SK-N-MC (cell line): ENCODE measurements around the gene DLG1.

ENCODE experiments used
- DNase-seq: peaks from one replicate; pipeline ENCODE4 v3.0.0-alpha.2; 2011; ENCODE audit warnings: low read depth, low spot score
- H3K27ac ChIP-seq: fragments of 200-600 bp; sonication (generic); 2 replicates; pipeline ENCODE4 v1.5.1; 2016; ENCODE audit warnings: mixed run types
- H3K36me3 ChIP-seq: fragments of 200-600 bp; sonication (generic); 2 replicates; pipeline ENCODE4 v1.6.1; 2017; ENCODE audit warnings: antibody characterized with exemption, low read length, mixed read lengths; ENCODE audit not compliant: insufficient read depth
- H3K4me3 ChIP-seq: fragments of 200-600 bp; sonication (generic); 2 replicates; pipeline ENCODE4 v1.5.1; 2016
- H3K9ac ChIP-seq: fragments of 200-600 bp; sonication (generic); 2 replicates; pipeline ENCODE4 v1.8.0; 2017; ENCODE audit warnings: mixed run types, mixed read lengths; ENCODE audit not compliant: insufficient read length
- H3K9me3 ChIP-seq: fragments of 200-600 bp; sonication (generic); 2 replicates; pipeline ENCODE4 v1.6.1; 2017; ENCODE audit warnings: low read depth, mild to moderate bottlenecking, antibody characterized with exemption, low read length, moderate library complexity, mixed read lengths
- EZH2 ChIP-seq: fragments of 200-600 bp; sonication (generic); IDR thresholded peaks from one replicate; pipeline ENCODE4 v1.6.1; 2017; ENCODE audit warnings: antibody characterized with exemption
- FOXP2 ChIP-seq: optimal IDR thresholded peaks from 2 replicates; pipeline ENCODE3; 2011; ENCODE audit warnings: mild to moderate bottlenecking, moderate library complexity; ENCODE audit not compliant: insufficient read depth; ENCODE audit errors: extremely low read length, control extremely low read depth
- POLR2AphosphoS5 ChIP-seq: IDR thresholded peaks from 2 replicates; pipeline ENCODE4 v1.6.1; 2012; ENCODE audit warnings: mild to moderate bottlenecking, low read depth, low read length, borderline replicate concordance

DLG1 gene

GRCh38 chr3:197262709-197263108 is 35.7 kb downstream of the DLG1 start:
- H3K9me3 ChIP-seq = no peaks in the 10 kb centered on the region
- DNase-seq = no peak
- TF ChIP-seq FOXP2 (no peak), POLR2AphosphoS5 (no peak), EZH2 (no peak)
- H3K27ac ChIP-seq = no peak overlapping the region
- H3K36me3 ChIP-seq = peaks cover 17% of the 10 kb centered on the region; the same call in 1 of the 2 replicates
- H3K9ac ChIP-seq = no peak overlapping the region
- no peak overlapping the region for H3K4me3 ChIP-seq

GRCh38 chr3:197261164-197261509 is 37.3 kb downstream of the DLG1 start:
- H3K36me3 ChIP-seq = peaks cover 14% of the 10 kb centered on the region; the same call in 1 of the 2 replicates
- H3K27ac ChIP-seq = peak overlapping the region; percentile 85
- peak overlapping the region; percentile 53 for H3K9ac ChIP-seq
- no peak for TF ChIP-seq FOXP2
- no peak for TF ChIP-seq POLR2AphosphoS5
- H3K4me3 ChIP-seq = peak overlapping the region; percentile 48
- H3K9me3 ChIP-seq = no peaks in the 10 kb centered on the region
- no peak for DNase-seq

GRCh38 chr3:197260491-197261163 is 37.8 kb downstream of the DLG1 start:
- no peak for TF ChIP-seq EZH2
- Histone ChIP-seq H3K27ac (peak overlapping the region; percentile 85), H3K9ac (peak overlapping the region; percentile 53), H3K9me3 (no peaks in the 10 kb centered on the region), H3K4me3 (peak overlapping the region; percentile 48), H3K36me3 (peaks cover 13% of the 10 kb centered on the region; the same call in 1 of the 2 replicates)
- peak; percentile 39 for DNase-seq

GRCh38 chr3:197259096-197259495 is 39.3 kb downstream of the DLG1 start:
- DNase-seq = no peak
- H3K9me3 ChIP-seq = no peaks in the 10 kb centered on the region
- H3K9ac ChIP-seq = peak overlapping the region; percentile 27
- H3K27ac ChIP-seq = peak overlapping the region; percentile 85; the same call in 1 of the 2 replicates
- peak overlapping the region; percentile 48; the same call in 1 of the 2 replicates for H3K4me3 ChIP-seq
- H3K36me3 ChIP-seq = peaks cover 8% of the 10 kb centered on the region; the same call in 1 of the 2 replicates
- TF ChIP-seq EZH2 = no peak
- TF ChIP-seq FOXP2 = no peak
- no peak for TF ChIP-seq POLR2AphosphoS5

GRCh38 chr3:197258168-197258755 is 40.1 kb downstream of the DLG1 start:
- TF ChIP-seq EZH2 = no peak
- no peak overlapping the region for H3K4me3 ChIP-seq
- DNase-seq = no peak
- no peaks in the 10 kb centered on the region for H3K9me3 ChIP-seq
- no peak overlapping the region; the same call in 1 of the 2 replicates for H3K27ac ChIP-seq
- H3K9ac ChIP-seq = no peak overlapping the region
- no peaks in the 10 kb centered on the region; the same call in 1 of the 2 replicates for H3K36me3 ChIP-seq

- H3K27ac ChIP-seq = peak overlapping the region; percentile 25; the same call in 1 of the 2 replicates
- H3K4me3 ChIP-seq = no peak overlapping the region
- no peaks in the 10 kb centered on the region for H3K9me3 ChIP-seq
- no peak overlapping the region for H3K9ac ChIP-seq
- peaks cover 6% of the 10 kb centered on the region for H3K36me3 ChIP-seq
- TF ChIP-seq POLR2AphosphoS5 (no peak), FOXP2 (no peak), EZH2 (no peak)
- no peak for DNase-seq
Observed at GRCh38 chr3:197257711-197258110, 40.7 kb downstream of the DLG1 start.

GRCh38 chr3:197256836-197257444 is 41.5 kb downstream of the DLG1 start:
- H3K9me3 ChIP-seq = peaks cover 5% of the 10 kb centered on the region; the same call in 1 of the 2 replicates
- H3K9ac ChIP-seq = no peak overlapping the region
- peaks cover 13% of the 10 kb centered on the region for H3K36me3 ChIP-seq
- peak overlapping the region; percentile 25; the same call in 1 of the 2 replicates for H3K27ac ChIP-seq
- DNase-seq = peak; percentile 67
- no peak for TF ChIP-seq FOXP2
- TF ChIP-seq POLR2AphosphoS5 = no peak
- TF ChIP-seq EZH2 = no peak
- no peak overlapping the region for H3K4me3 ChIP-seq

- TF ChIP-seq POLR2AphosphoS5 (no peak), FOXP2 (no peak), EZH2 (no peak)
- Histone ChIP-seq H3K36me3 (peaks cover 22% of the 10 kb centered on the region), H3K4me3 (no peak overlapping the region), H3K27ac (no peak overlapping the region), H3K9me3 (peaks cover 9% of the 10 kb centered on the region; the same call in 1 of the 2 replicates), H3K9ac (no peak overlapping the region)
- DNase-seq = no peak
Observed at GRCh38 chr3:197256104-197256503, 42.3 kb downstream of the DLG1 start.
